A549 (cell line): ENCODE results near the gene ELOB. TPM values are rescaled to one million over a fixed set of nuclear protein-coding genes. Genes with fewer than 3 reads are reported as not detected.

ENCODE experiments used
- ATAC-seq, 2 experiments: fragments of 200-7000 bp in 1 of 2; fragments of >200 bp in 1 of 2; cut with Nextera tagmentation in 1 of 2; cut with Tn5 transposase in 1 of 2; 3 replicates each; pipeline versions ENCODE4 v1.8.0 to v1.9.1; 2018 to 2020; ENCODE audit warnings: mild to moderate bottlenecking in 1 of 2, moderate library complexity in 1 of 2
- CTCF ChIA-PET: fragments of 300-600 bp; sonication (Branson Sonifier 250); formaldehyde crosslinking; extraction: SDS; loops from one replicate; lab custom pipeline; 2021; ENCODE audit warnings: antibody characterized with exemption, inconsistent platforms; lab: Yijun Ruan, JAX
- POLR2A ChIA-PET: fragments of 350-600 bp; formaldehyde crosslinking; extraction: SDS; loops from one replicate; lab custom pipeline; 2021; ENCODE audit warnings: antibody characterized with exemption, inconsistent platforms; lab: Yijun Ruan, JAX
- DNase-seq, 2 experiments: peaks; one replicate each; pipeline versions ENCODE4 v3.0.0 to v3.0.0-alpha.2; 2011 to 2016; ENCODE audit warnings: low read depth in 1 of 2, low spot score in 1 of 2
- FAIRE-seq: peaks from 2 replicates; lab custom pipeline; 2011; peaks lifted over from hg19 to GRCh38; lab: Jason Lieb, UNC
- H3K27ac ChIP-seq, 2 experiments: fragments of >200 bp; sonication (Bioruptor Twin); formaldehyde crosslinking; 3 replicates each; pipeline ENCODE4 v1.5.1; 2016 to 2017
- H3K4me1 ChIP-seq: fragments of >200 bp; sonication (Bioruptor Twin); formaldehyde crosslinking; 3 replicates; pipeline ENCODE4 v1.6.1; 2016
- H3K4me2 ChIP-seq: fragments of >200 bp; sonication (Bioruptor Twin); formaldehyde crosslinking; 3 replicates; pipeline ENCODE4 v1.6.1; 2016
- H3K4me3 ChIP-seq: fragments of >200 bp; sonication (Bioruptor Twin); formaldehyde crosslinking; 3 replicates; pipeline ENCODE4 v1.5.1; 2016
- H3K9me3 ChIP-seq: fragments of >200 bp; sonication (Bioruptor Twin); formaldehyde crosslinking; 3 replicates; pipeline ENCODE4 v1.6.1; 2016
- BHLHE40 ChIP-seq: IDR thresholded peaks from 2 replicates; pipeline ENCODE4 v1.6.1; 2012; ENCODE audit warnings: low read depth, low read length, inconsistent platforms
- CBX8 ChIP-seq: fragments of 200-600 bp; sonication (generic); IDR thresholded peaks from 2 replicates; pipeline ENCODE4 v1.6.1; 2016
- CHD4 ChIP-seq: fragments of 200-600 bp; sonication (generic); IDR thresholded peaks from 2 replicates; pipeline ENCODE4 v1.6.1; 2016; ENCODE audit warnings: antibody characterized with exemption, mild to moderate bottlenecking, borderline replicate concordance
- EHF ChIP-seq: fragments of 250-450 bp; sonication (Bioruptor Pico); IDR thresholded peaks from 2 replicates; pipeline ENCODE4 v1.5.0; 2020; ENCODE audit warnings: mild to moderate bottlenecking
- EHMT2 ChIP-seq: fragments of 200-600 bp; sonication (generic); IDR thresholded peaks from 2 replicates; pipeline ENCODE4 v1.6.1; 2016; ENCODE audit warnings: antibody characterized with exemption, low read depth, mild to moderate bottlenecking, moderate library complexity
- EP300 ChIP-seq, 2 experiments: fragments of >200 bp; sonication (Bioruptor Twin); formaldehyde crosslinking; IDR thresholded peaks; 2 replicates in 1 of 2; 3 replicates in 1 of 2; pipeline ENCODE4 v1.6.1; 2016 to 2017
- ESRRA ChIP-seq: fragments of 150-350 bp; IDR thresholded peaks from 2 replicates; pipeline ENCODE4 v1.6.1; 2014; ENCODE audit warnings: mild to moderate bottlenecking, low read length, borderline replicate concordance
- FOSB ChIP-seq: fragments of 250-450 bp; sonication (Bioruptor Pico); IDR thresholded peaks from 2 replicates; pipeline ENCODE4 v1.5.0; 2020; ENCODE audit warnings: mild to moderate bottlenecking, moderate library complexity
- HDAC2 ChIP-seq: fragments of 200-600 bp; sonication (generic); IDR thresholded peaks from 2 replicates; pipeline ENCODE4 v1.6.1; 2016
- HOXA7 ChIP-seq: fragments of 250-450 bp; sonication (Bioruptor Pico); IDR thresholded peaks from 2 replicates; pipeline ENCODE4 v1.5.0; 2020; ENCODE audit warnings: mild to moderate bottlenecking, moderate library complexity
- HOXB5 ChIP-seq: fragments of 250-450 bp; sonication (Bioruptor Pico); IDR thresholded peaks from 2 replicates; pipeline ENCODE4 v1.5.0; 2020; ENCODE audit warnings: mild to moderate bottlenecking, moderate library complexity
- JUNB ChIP-seq: fragments of >200 bp; sonication (Bioruptor Twin); formaldehyde crosslinking; IDR thresholded peaks from 2 replicates; pipeline ENCODE4 v1.6.1; 2016
- MAFK ChIP-seq: fragments of 450-650 bp; IDR thresholded peaks from 2 replicates; pipeline ENCODE4 v1.6.1; 2014; ENCODE audit not compliant: partially characterized antibody
- NFE2L2 ChIP-seq: fragments of 150-350 bp; conservative IDR thresholded peaks from 2 replicates; pipeline ENCODE4 v1.6.1; 2014; ENCODE audit warnings: low read length
- NR3C1 ChIP-seq: fragments of >200 bp; sonication (Bioruptor Twin); formaldehyde crosslinking; IDR thresholded peaks from 3 replicates; pipeline ENCODE4 v1.6.1; 2017
- POLR2A ChIP-seq: IDR thresholded peaks from 2 replicates; pipeline ENCODE4 v1.6.1; 2012; ENCODE audit warnings: mild to moderate bottlenecking, low read length
- RAD21 ChIP-seq, 2 experiments: fragments of >200 bp in 1 of 2; sonication (Bioruptor Twin) in 1 of 2; formaldehyde crosslinking in 1 of 2; IDR thresholded peaks in 1 of 2; conservative IDR thresholded peaks in 1 of 2; 2 replicates in 1 of 2; 3 replicates in 1 of 2; pipeline ENCODE4 v1.6.1; 2012 to 2018; ENCODE audit warnings: inconsistent platforms in 1 of 2
- RARB ChIP-seq: fragments of 250-450 bp; sonication (Bioruptor Pico); IDR thresholded peaks from 2 replicates; pipeline ENCODE4 v1.8.0; 2021; ENCODE audit warnings: mild to moderate bottlenecking, moderate library complexity
- RCOR1 ChIP-seq: fragments of 150-350 bp; IDR thresholded peaks from 2 replicates; pipeline ENCODE4 v1.6.1; 2014; ENCODE audit warnings: antibody characterized with exemption, low read length, low read depth
- RNF2 ChIP-seq: fragments of 200-600 bp; sonication (generic); IDR thresholded peaks from 2 replicates; pipeline ENCODE4 v1.6.1; 2016; ENCODE audit warnings: low read depth, mild to moderate bottlenecking, antibody characterized with exemption, moderate library complexity, borderline replicate concordance
- SREBF2 ChIP-seq: fragments of 450-650 bp; IDR thresholded peaks from 2 replicates; pipeline ENCODE4 v1.6.1; 2014; ENCODE audit warnings: mild to moderate bottlenecking, moderate library complexity
- TFCP2L1 ChIP-seq: fragments of 250-450 bp; sonication (Bioruptor Pico); IDR thresholded peaks from 2 replicates; pipeline ENCODE4 v1.5.0; 2021; ENCODE audit warnings: mild to moderate bottlenecking
- TP53 ChIP-seq: fragments of 250-450 bp; sonication (Bioruptor Pico); IDR thresholded peaks from 2 replicates; pipeline ENCODE4 v1.5.0; 2021; ENCODE audit warnings: mild to moderate bottlenecking, moderate library complexity
- ZC3H11A ChIP-seq: fragments of 450-650 bp; IDR thresholded peaks from 2 replicates; pipeline ENCODE4 v1.6.1; 2014; ENCODE audit warnings: antibody characterized with exemption, mild to moderate bottlenecking
- ZFP36 ChIP-seq: fragments of 450-650 bp; IDR thresholded peaks from 2 replicates; pipeline ENCODE4 v1.6.1; 2014; ENCODE audit warnings: borderline replicate concordance; ENCODE audit not compliant: partially characterized antibody
- ZNF302 ChIP-seq: fragments of 250-450 bp; sonication (Bioruptor Pico); IDR thresholded peaks from 2 replicates; pipeline ENCODE4 v1.9.0; 2021; ENCODE audit warnings: inconsistent platforms, mild to moderate bottlenecking, moderate library complexity
- ZSCAN20 ChIP-seq: fragments of 250-450 bp; sonication (Bioruptor Pico); IDR thresholded peaks from 2 replicates; pipeline ENCODE4 v1.8.0; 2022; ENCODE audit warnings: mild to moderate bottlenecking, moderate library complexity
- WGBS: methylation state at CpG from one replicate; pipeline ENCODE4 v1.1.6; 2017; ENCODE audit errors: missing lambda C conversion rate; 5-methylcytosine and 5-hydroxymethylcytosine counted together
- polyA plus RNA-seq, 4 experiments: library from polyadenylated mRNA; depleted of rRNA in 3 of 4; stranded (reverse); fragments of >200 nt; fragmentation: RNase III in 1 of 4; extraction: RNeasy Plus Mini Kit Qiagen cat#74134 plus additional on column Dnase treatment in 1 of 4; gene quantifications; 2 replicates in 3 of 4; 3 replicates in 1 of 4; pipeline ENCODE4 v1.2.3, GENCODE V29; 2011 to 2017
- TF ChIP-seq, protein P1 (sequence below): fragments of 450-650 bp; IDR thresholded peaks from 2 replicates; pipeline ENCODE4 v1.6.1; 2014; ENCODE audit warnings: antibody characterized with exemption
- TF ChIP-seq, protein P2 (sequence below): IDR thresholded peaks from 2 replicates; pipeline ENCODE4 v1.6.1; 2012
- TF ChIP-seq, protein P3 (sequence below): fragments of >200 bp; sonication (Bioruptor Twin); formaldehyde crosslinking; IDR thresholded peaks from 3 replicates; pipeline ENCODE4 v1.5.1; 2016

ELOB gene
- polyA plus RNA-seq, 2 of the 4 experiments (the other 2 are of a cell fraction) = 136 to 494 TPM

DNA sequence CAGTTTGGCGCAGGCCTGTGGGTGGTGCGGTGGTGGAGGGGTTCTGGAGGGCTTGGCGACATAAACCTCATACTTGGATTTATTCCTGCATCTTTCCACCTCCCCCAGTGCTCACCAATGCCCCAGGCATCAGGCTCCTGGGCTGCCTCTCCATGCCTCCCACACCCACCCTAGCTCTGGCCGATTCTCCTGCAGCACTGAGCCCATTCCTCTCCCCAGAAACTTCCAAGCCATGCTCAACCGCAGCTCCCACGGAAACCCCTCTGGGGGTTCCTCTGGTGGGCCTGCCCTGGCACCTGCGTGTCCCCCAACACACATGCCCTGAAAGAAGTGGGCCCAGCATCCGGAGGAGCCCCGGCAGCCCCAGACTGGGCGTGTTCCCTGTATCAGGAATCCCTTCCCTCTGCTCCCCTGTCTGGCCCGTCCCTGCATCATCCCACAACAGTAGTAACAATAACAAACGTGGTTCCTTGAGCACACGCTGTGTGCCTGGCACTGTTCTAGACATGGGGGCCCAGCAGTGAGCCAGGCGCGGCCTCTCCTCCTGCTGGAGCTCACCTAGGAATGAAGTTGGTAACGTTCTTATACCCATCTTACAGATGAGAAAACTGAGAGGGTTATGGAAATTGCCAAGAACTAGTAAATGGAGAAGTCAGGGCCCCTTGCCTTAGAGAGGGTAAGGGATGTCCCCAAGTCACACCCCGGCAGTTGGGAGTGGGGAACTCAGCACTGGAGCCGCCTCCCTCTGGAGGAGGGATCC lies 42.3 kb upstream of the ELOB start:
- ChIA-PET POLR2A (no interaction called here), CTCF (no interaction called here)
- 73% methylated on average over 17 of the region's 18 CpGs for WGBS
- no peak for TF ChIP-seq TFCP2L1 (CRISPR knock-in tag)
- no peak overlapping the region for H3K4me3 ChIP-seq
- no peaks in the 10 kb centered on the region for H3K4me1 ChIP-seq
- H3K27ac ChIP-seq = no peak overlapping the region
- H3K9me3 ChIP-seq = no peaks in the 10 kb centered on the region
- ATAC-seq = no peak
- H3K4me2 ChIP-seq = no peak overlapping the region
- no peak for FAIRE-seq
- no peak for DNase-seq

- no peak for TF ChIP-seq RNF2
- TF ChIP-seq EP300 (IDR thresholded peaks at IDR 0.05) = no peak
- TF ChIP-seq ZSCAN20 (CRISPR knock-in tag) = no peak
- no peak for TF ChIP-seq EHMT2
- TF ChIP-seq, protein P1, sequence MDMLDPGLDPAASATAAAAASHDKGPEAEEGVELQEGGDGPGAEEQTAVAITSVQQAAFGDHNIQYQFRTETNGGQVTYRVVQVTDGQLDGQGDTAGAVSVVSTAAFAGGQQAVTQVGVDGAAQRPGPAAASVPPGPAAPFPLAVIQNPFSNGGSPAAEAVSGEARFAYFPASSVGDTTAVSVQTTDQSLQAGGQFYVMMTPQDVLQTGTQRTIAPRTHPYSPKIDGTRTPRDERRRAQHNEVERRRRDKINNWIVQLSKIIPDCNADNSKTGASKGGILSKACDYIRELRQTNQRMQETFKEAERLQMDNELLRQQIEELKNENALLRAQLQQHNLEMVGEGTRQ = no peak
- no peak for TF ChIP-seq EHF (CRISPR knock-in tag)
- no peak for TF ChIP-seq NR3C1
- TF ChIP-seq ESRRA = no peak
- no peak for TF ChIP-seq RCOR1
- TF ChIP-seq SREBF2 = no peak
- TF ChIP-seq, protein P2, sequence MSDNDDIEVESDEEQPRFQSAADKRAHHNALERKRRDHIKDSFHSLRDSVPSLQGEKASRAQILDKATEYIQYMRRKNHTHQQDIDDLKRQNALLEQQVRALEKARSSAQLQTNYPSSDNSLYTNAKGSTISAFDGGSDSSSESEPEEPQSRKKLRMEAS = no peak
- no peak for TF ChIP-seq POLR2A
- no peak for TF ChIP-seq ZNF302 (CRISPR knock-in tag)
- no peak for TF ChIP-seq ZC3H11A
- TF ChIP-seq HOXB5 = no peak
- TF ChIP-seq HOXA7 = no peak
- no peak for ATAC-seq
- Histone ChIP-seq H3K4me1 (no peaks in the 10 kb centered on the region), H3K9me3 (no peaks in the 10 kb centered on the region), H3K27ac (no peak overlapping the region), H3K4me3 (no peak overlapping the region), H3K4me2 (no peak overlapping the region)
- DNase-seq = no peak
- no peak for FAIRE-seq
- ChIA-PET CTCF (no interaction called here), POLR2A (no interaction called here)
- 90% methylated on average over 10 of the region's 10 CpGs for WGBS
Measured at GRCh38 chr16:2818272-2818876, 41.3 kb upstream of the ELOB start.

GRCh38 chr16:2817340-2818271 lies 40.5 kb upstream of the ELOB start:
- ChIA-PET CTCF (interaction anchor here (0.6 kb wide), 1 partner anchor 115 kb away, joined by 3 read pairs; no protein-coding TSS in a partner anchor), POLR2A (no interaction called here)
- no peak overlapping the region for H3K27ac ChIP-seq

More at GRCh38 chr16:2817340-2818271, 40.5 kb upstream of the ELOB start:
- H3K4me2 ChIP-seq = no peak overlapping the region
- TF ChIP-seq MAFK = no peak
- no peak for TF ChIP-seq RAD21 (conservative IDR thresholded peaks at IDR 0.05 in 1 of 2, IDR thresholded peaks at IDR 0.05 in 1 of 2)
- no peak for TF ChIP-seq JUNB
- no peak for TF ChIP-seq NFE2L2
- no peak for TF ChIP-seq HDAC2
- TF ChIP-seq, protein P3, sequence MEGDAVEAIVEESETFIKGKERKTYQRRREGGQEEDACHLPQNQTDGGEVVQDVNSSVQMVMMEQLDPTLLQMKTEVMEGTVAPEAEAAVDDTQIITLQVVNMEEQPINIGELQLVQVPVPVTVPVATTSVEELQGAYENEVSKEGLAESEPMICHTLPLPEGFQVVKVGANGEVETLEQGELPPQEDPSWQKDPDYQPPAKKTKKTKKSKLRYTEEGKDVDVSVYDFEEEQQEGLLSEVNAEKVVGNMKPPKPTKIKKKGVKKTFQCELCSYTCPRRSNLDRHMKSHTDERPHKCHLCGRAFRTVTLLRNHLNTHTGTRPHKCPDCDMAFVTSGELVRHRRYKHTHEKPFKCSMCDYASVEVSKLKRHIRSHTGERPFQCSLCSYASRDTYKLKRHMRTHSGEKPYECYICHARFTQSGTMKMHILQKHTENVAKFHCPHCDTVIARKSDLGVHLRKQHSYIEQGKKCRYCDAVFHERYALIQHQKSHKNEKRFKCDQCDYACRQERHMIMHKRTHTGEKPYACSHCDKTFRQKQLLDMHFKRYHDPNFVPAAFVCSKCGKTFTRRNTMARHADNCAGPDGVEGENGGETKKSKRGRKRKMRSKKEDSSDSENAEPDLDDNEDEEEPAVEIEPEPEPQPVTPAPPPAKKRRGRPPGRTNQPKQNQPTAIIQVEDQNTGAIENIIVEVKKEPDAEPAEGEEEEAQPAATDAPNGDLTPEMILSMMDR = no peak
- TF ChIP-seq FOSB = no peak
- TF ChIP-seq NR3C1 = no peak
- TF ChIP-seq TP53 (CRISPR knock-in tag) = no peak
- TF ChIP-seq RARB (CRISPR knock-in tag) = no peak
- no peak for TF ChIP-seq ZNF302 (CRISPR knock-in tag)
- no peak for TF ChIP-seq CHD4
- no peak for TF ChIP-seq CBX8
- no peak for TF ChIP-seq ZFP36
- no peak for TF ChIP-seq BHLHE40
- WGBS = 83% methylated on average over 60 of the region's 68 CpGs
- no peaks in the 10 kb centered on the region for H3K4me1 ChIP-seq
- H3K9me3 ChIP-seq = no peaks in the 10 kb centered on the region
- H3K4me3 ChIP-seq = no peak overlapping the region
- DNase-seq (no peak), FAIRE-seq (no peak), ATAC-seq (no peak)
